Neural cell (in vitro differentiated cells): ENCODE results near the gene TXLNA. TPM values are rescaled to one million over a fixed set of nuclear protein-coding genes. Genes with fewer than 3 reads are reported as not detected.

Source experiments
- H2AFZ ChIP-seq: fragments of 200-600, 300-800 bp; sonication (generic), shearing (Covaris generic); 2 replicates; pipeline ENCODE4 v1.6.0; 2014; ENCODE audit warnings: low read depth, mild to moderate bottlenecking, antibody characterized with exemption, low read length, moderate library complexity
- H3F3A ChIP-seq: fragments of 200-600 bp; shearing (Covaris generic); 2 replicates; pipeline ENCODE4 v1.6.1; 2016; ENCODE audit warnings: mild to moderate bottlenecking, moderate library complexity, mixed read lengths, antibody characterized with exemption, low read length; ENCODE audit not compliant: insufficient read depth, poor library complexity, severe bottlenecking
- H3K27ac ChIP-seq: fragments of 200-600, 300-800 bp; sonication (generic), shearing (Covaris generic); 2 replicates; pipeline ENCODE4 v1.5.1; 2014; ENCODE audit warnings: mild to moderate bottlenecking, low read length, moderate library complexity
- H3K27me3 ChIP-seq: fragments of 300-800, 200-600 bp; sonication (generic), shearing (Covaris generic); 2 replicates; pipeline ENCODE4 v1.6.0; 2014; ENCODE audit warnings: mild to moderate bottlenecking, low read depth, low read length, moderate library complexity; ENCODE audit not compliant: insufficient read depth
- H3K36me3 ChIP-seq: fragments of 300-800, 200-600 bp; sonication (generic), shearing (Covaris generic); 2 replicates; pipeline ENCODE4 v1.5.1; 2014; ENCODE audit warnings: mild to moderate bottlenecking, antibody characterized with exemption, low read length, moderate library complexity; ENCODE audit not compliant: insufficient read depth
- H3K4me2 ChIP-seq: fragments of 300-800, 200-600 bp; sonication (generic), shearing (Covaris generic); 2 replicates; pipeline ENCODE4 v1.6.0; 2014; ENCODE audit warnings: mild to moderate bottlenecking, low read length
- H3K4me3 ChIP-seq: fragments of 300-800, 200-600 bp; sonication (generic), shearing (Covaris generic); 2 replicates; pipeline ENCODE4 v1.5.1; 2014; ENCODE audit warnings: mild to moderate bottlenecking, low read length, moderate library complexity
- H3K79me2 ChIP-seq: fragments of 200-600 bp; shearing (Covaris generic); replicated peaks from 2 replicates; pipeline ENCODE4 v1.6.0; 2014; ENCODE audit warnings: mild to moderate bottlenecking, low read length, moderate library complexity; ENCODE audit not compliant: insufficient read depth
- H3K9ac ChIP-seq: fragments of 300-800, 200-600 bp; sonication (generic), shearing (Covaris generic); 2 replicates; pipeline ENCODE4 v1.6.1; 2016; ENCODE audit warnings: mild to moderate bottlenecking, low read length, mixed read lengths
- H3K9me2 ChIP-seq: fragments of 200-600 bp; shearing (Covaris generic); 2 replicates; pipeline ENCODE4 v1.6.1; 2016; ENCODE audit warnings: mild to moderate bottlenecking, low read length, mixed read lengths; ENCODE audit not compliant: insufficient read depth
- H3K9me3 ChIP-seq: fragments of 200-600, 300-800 bp; sonication (generic), shearing (Covaris generic); 2 replicates; pipeline ENCODE4 v1.6.1; 2016; ENCODE audit warnings: mild to moderate bottlenecking, mixed run types, low read length, moderate library complexity, mixed read lengths
- H4K20me1 ChIP-seq: fragments of 200-600 bp; shearing (Covaris generic); 2 replicates; pipeline ENCODE4 v1.6.1; 2016; ENCODE audit warnings: mild to moderate bottlenecking, mixed run types; ENCODE audit not compliant: insufficient read depth
- CTCF ChIP-seq: fragments of 450-650 bp; IDR thresholded peaks from 2 replicates; pipeline ENCODE4 v1.5.1; 2014; ENCODE audit warnings: antibody characterized with exemption, mild to moderate bottlenecking, moderate library complexity; ENCODE audit not compliant: poor library complexity, severe bottlenecking
- EP300 ChIP-seq: fragments of 450-650 bp; conservative IDR thresholded peaks from 2 replicates; pipeline ENCODE4 v1.6.1; 2014; ENCODE audit warnings: antibody characterized with exemption, mild to moderate bottlenecking, moderate library complexity; ENCODE audit not compliant: poor library complexity, severe bottlenecking
- MXI1 ChIP-seq: fragments of 450-650 bp; conservative IDR thresholded peaks from 2 replicates; pipeline ENCODE4 v1.6.1; 2014; ENCODE audit warnings: antibody characterized with exemption, mild to moderate bottlenecking; ENCODE audit not compliant: poor library complexity, severe bottlenecking
- POLR2AphosphoS5 ChIP-seq: IDR thresholded peaks from 2 replicates; pipeline ENCODE4 v1.6.1; 2012
- RAD21 ChIP-seq: fragments of 450-650 bp; conservative IDR thresholded peaks from 2 replicates; pipeline ENCODE4 v1.6.1; 2014; ENCODE audit warnings: antibody characterized with exemption, mild to moderate bottlenecking, moderate library complexity
- SMC3 ChIP-seq: fragments of 450-650 bp; conservative IDR thresholded peaks from 2 replicates; pipeline ENCODE4 v1.6.1; 2014; ENCODE audit warnings: antibody characterized with exemption, mild to moderate bottlenecking, moderate library complexity; ENCODE audit not compliant: poor library complexity
- TAF1 ChIP-seq: IDR thresholded peaks from 2 replicates; pipeline ENCODE4 v1.6.1; 2012; ENCODE audit warnings: low read depth
- polyA plus RNA-seq: library from polyadenylated mRNA; depleted of rRNA; stranded (reverse); fragments of >200 nt; gene quantifications from 2 replicates; pipeline ENCODE4 v1.2.3, GENCODE V29; 2014
- TF ChIP-seq, protein P1 (sequence below): IDR thresholded peaks from 2 replicates; pipeline ENCODE4 v1.6.1; 2012; ENCODE audit warnings: borderline replicate concordance

The TXLNA gene
- polyA plus RNA-seq, 1 donor from 2014 or later = 34.5 TPM

DNA sequence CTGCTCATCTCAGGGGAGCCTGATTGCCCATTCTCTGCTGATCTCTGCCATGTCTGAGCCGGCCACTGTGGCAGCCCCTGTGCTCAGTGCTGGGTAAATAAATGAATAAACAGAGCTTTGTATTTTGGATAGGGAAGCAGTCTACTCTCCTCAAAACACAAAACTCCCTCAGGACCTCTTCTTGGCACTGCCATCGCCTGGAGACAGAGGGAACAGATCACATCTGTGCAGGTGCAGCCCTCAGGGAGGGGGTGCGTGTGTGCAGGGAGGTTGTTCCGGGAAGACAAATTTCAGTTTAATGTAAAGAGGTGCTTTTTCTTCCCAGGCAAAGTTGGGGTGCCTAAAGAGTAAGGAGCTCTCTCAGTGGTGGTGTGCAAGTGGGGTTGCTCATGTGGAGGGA lies 59.9 kb downstream of the TXLNA start:
- H4K20me1 ChIP-seq = no peaks in the 10 kb centered on the region
- H3K79me2 ChIP-seq = no peaks in the 10 kb centered on the region
- no peaks in the 10 kb centered on the region for H3K9me3 ChIP-seq
- H3K27me3 ChIP-seq = peaks cover 24% of the 10 kb centered on the region
- no peaks in the 10 kb centered on the region for H3K36me3 ChIP-seq
- no peak overlapping the region for H3K9ac ChIP-seq
- TF ChIP-seq, protein P1, sequence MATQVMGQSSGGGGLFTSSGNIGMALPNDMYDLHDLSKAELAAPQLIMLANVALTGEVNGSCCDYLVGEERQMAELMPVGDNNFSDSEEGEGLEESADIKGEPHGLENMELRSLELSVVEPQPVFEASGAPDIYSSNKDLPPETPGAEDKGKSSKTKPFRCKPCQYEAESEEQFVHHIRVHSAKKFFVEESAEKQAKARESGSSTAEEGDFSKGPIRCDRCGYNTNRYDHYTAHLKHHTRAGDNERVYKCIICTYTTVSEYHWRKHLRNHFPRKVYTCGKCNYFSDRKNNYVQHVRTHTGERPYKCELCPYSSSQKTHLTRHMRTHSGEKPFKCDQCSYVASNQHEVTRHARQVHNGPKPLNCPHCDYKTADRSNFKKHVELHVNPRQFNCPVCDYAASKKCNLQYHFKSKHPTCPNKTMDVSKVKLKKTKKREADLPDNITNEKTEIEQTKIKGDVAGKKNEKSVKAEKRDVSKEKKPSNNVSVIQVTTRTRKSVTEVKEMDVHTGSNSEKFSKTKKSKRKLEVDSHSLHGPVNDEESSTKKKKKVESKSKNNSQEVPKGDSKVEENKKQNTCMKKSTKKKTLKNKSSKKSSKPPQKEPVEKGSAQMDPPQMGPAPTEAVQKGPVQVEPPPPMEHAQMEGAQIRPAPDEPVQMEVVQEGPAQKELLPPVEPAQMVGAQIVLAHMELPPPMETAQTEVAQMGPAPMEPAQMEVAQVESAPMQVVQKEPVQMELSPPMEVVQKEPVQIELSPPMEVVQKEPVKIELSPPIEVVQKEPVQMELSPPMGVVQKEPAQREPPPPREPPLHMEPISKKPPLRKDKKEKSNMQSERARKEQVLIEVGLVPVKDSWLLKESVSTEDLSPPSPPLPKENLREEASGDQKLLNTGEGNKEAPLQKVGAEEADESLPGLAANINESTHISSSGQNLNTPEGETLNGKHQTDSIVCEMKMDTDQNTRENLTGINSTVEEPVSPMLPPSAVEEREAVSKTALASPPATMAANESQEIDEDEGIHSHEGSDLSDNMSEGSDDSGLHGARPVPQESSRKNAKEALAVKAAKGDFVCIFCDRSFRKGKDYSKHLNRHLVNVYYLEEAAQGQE = no peak
- TF ChIP-seq POLR2AphosphoS5 (no peak), SMC3 (no peak)
- no peak overlapping the region for H2AFZ ChIP-seq
- H3K27ac ChIP-seq = no peak overlapping the region
- no peaks in the 10 kb centered on the region for H3K9me2 ChIP-seq
- H3F3A ChIP-seq = no peaks in the 10 kb centered on the region
- H3K4me3 ChIP-seq = no peak overlapping the region
- H3K4me2 ChIP-seq = no peak overlapping the region

DNA sequence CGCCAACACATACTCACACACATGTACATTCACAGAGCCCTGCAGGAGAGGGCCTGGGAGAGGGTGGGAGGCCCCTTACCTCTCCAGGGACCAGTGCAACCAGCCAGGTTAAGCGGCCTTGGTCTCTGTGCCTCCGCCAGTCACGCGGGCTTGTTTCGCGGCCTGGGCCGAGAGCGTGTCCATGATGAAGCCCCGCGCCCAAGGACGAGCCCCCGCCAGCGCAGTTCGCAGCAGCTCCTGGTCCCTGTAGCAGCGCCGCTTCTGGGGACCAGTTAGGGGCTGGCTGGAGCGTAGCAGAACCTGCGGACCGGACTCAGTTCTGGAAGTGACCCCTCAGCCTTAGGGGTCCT lies 60.3 kb downstream of the TXLNA start:
- Histone ChIP-seq H3K27me3 (peaks cover 24% of the 10 kb centered on the region), H4K20me1 (no peaks in the 10 kb centered on the region), H3K4me2 (no peak overlapping the region), H3K27ac (no peak overlapping the region), H3K4me3 (peak overlapping the region; percentile 60), H3K9me2 (no peaks in the 10 kb centered on the region), H3K36me3 (no peaks in the 10 kb centered on the region), H3K9me3 (no peaks in the 10 kb centered on the region), H3K79me2 (no peaks in the 10 kb centered on the region), H3K9ac (no peak overlapping the region), H3F3A (no peaks in the 10 kb centered on the region), H2AFZ (no peak overlapping the region)
- TF ChIP-seq, protein P1 = no peak
- TF ChIP-seq POLR2AphosphoS5 (no peak), EP300 (no peak), MXI1 (no peak), SMC3 (no peak), TAF1 (no peak), CTCF (no peak), RAD21 (no peak)
